ENCODE measurements around the gene COA7. TPM values are rescaled to one million over a fixed set of nuclear protein-coding genes. Genes with fewer than 3 reads are reported as not detected.
"Not testable (repeated sequence)": the region's sequence is repeated elsewhere in the genome, so short reads cannot be mapped to it uniquely, and the experiment has no call there.

The COA7 gene
- total and polyA plus RNA-seq, 2 donors from 2014 or later = 12.2 to 19.1 TPM

- no peak for TF ChIP-seq CTCF (IDR thresholded peaks at IDR 0.05; ENCODE audit: borderline replicate concordance, extremely low read depth, insufficient read depth)
- Histone ChIP-seq H3K36me3 (ENCODE audit: control insufficient read depth in 2 of 3, insufficient read depth in 3 of 3, low read length in 3 of 3) (no peaks in the 10 kb centered on the region), H3K27me3 (ENCODE audit: control insufficient read depth, insufficient read depth, low read length) (no peaks in the 10 kb centered on the region), H3K4me3 (ENCODE audit: low read length in 3 of 3) (peak overlapping the region; percentile 66 to 84 (median 73)), H3K9me3 (ENCODE audit: control insufficient read depth in 2 of 3, insufficient read depth in 1 of 3, low read length in 3 of 3) (no peaks in the 10 kb centered on the region), H3K27ac (ENCODE audit: low read depth in 2 of 2, low read length in 2 of 2) (peak overlapping the region; percentile 84 to 95), H3K9ac (ENCODE audit: low read length in 3 of 3) (peak overlapping the region; percentile 68 to 94 (median 89)), H3K4me1 (ENCODE audit: control insufficient read depth in 2 of 3, insufficient read depth in 2 of 3, low read depth in 1 of 3, low read length in 3 of 3) (peaks cover 0 to 12% (median 8%) of the 10 kb centered on the region in 3 donors)
- FAIRE-seq = no peak
- intact Hi-C loops (cut with DNase I) = no loop called here
- DNase-seq = peak; percentile 92 to 97 (median 94)
Observed at GRCh38 chr1:52702886-52703787, 5.0 kb upstream of the COA7 start.

GRCh38 chr1:52695627-52696026 is 2.5 kb downstream of the COA7 start:
- Histone ChIP-seq H3K4me3 (ENCODE audit: low read length in 3 of 3) (no peak overlapping the region), H3K27ac (ENCODE audit: low read depth in 2 of 2, low read length in 2 of 2) (no peak overlapping the region), H3K4me1 (ENCODE audit: control insufficient read depth in 2 of 3, insufficient read depth in 2 of 3, low read depth in 1 of 3, low read length in 3 of 3) (peaks cover 0 to 7% (median 6%) of the 10 kb centered on the region in 3 donors), H3K9me3 (ENCODE audit: control insufficient read depth in 2 of 3, insufficient read depth in 1 of 3, low read length in 3 of 3) (no peaks in the 10 kb centered on the region), H3K27me3 (ENCODE audit: control insufficient read depth, insufficient read depth, low read length) (no peaks in the 10 kb centered on the region), H3K9ac (ENCODE audit: low read length in 3 of 3) (no peak overlapping the region), H3K36me3 (ENCODE audit: control insufficient read depth in 2 of 3, insufficient read depth in 3 of 3, low read length in 3 of 3) (peaks cover 0 to 9% (median 5%) of the 10 kb centered on the region in 3 donors)
- DNase-seq (no peak), FAIRE-seq (no peak)
- intact Hi-C loops (cut with DNase I) = no loop called here
- TF ChIP-seq CTCF (IDR thresholded peaks at IDR 0.05; ENCODE audit: borderline replicate concordance, extremely low read depth, insufficient read depth) = no peak

- no peak overlapping the region for H3K27ac ChIP-seq (ENCODE audit: low read depth in 2 of 2, low read length in 2 of 2)
- no peak for DNase-seq
- H3K9me3 ChIP-seq (ENCODE audit: control insufficient read depth in 2 of 3, insufficient read depth in 1 of 3, low read length in 3 of 3) = no peaks in the 10 kb centered on the region
- H3K9ac ChIP-seq (ENCODE audit: low read length in 3 of 3) = no peak overlapping the region
- no peak overlapping the region for H3K4me3 ChIP-seq (ENCODE audit: low read length in 3 of 3)
- FAIRE-seq = no peak
- H3K4me1 ChIP-seq (ENCODE audit: control insufficient read depth in 2 of 3, insufficient read depth in 2 of 3, low read depth in 1 of 3, low read length in 3 of 3) = peaks cover 0 to 6% (median 5%) of the 10 kb centered on the region in 3 donors
- no peak for TF ChIP-seq CTCF (IDR thresholded peaks at IDR 0.05; ENCODE audit: borderline replicate concordance, extremely low read depth, insufficient read depth)
- no peaks in the 10 kb centered on the region for H3K27me3 ChIP-seq (ENCODE audit: control insufficient read depth, insufficient read depth, low read length)
- intact Hi-C loops (cut with DNase I) = no loop called here
- peaks cover 0 to 9% (median 5%) of the 10 kb centered on the region in 3 donors for H3K36me3 ChIP-seq (ENCODE audit: control insufficient read depth in 2 of 3, insufficient read depth in 3 of 3, low read length in 3 of 3)
Observed at GRCh38 chr1:52693843-52694242, 4.3 kb downstream of the COA7 start.

- DNase-seq; H3K27me3 ChIP-seq (ENCODE audit: control insufficient read depth, insufficient read depth, low read length); H3K4me3 ChIP-seq (ENCODE audit: low read length in 3 of 3); H3K27ac ChIP-seq (ENCODE audit: low read depth in 2 of 2, low read length in 2 of 2); H3K9me3 ChIP-seq (ENCODE audit: control insufficient read depth in 2 of 3, insufficient read depth in 1 of 3, low read length in 3 of 3); H3K4me1 ChIP-seq (ENCODE audit: control insufficient read depth in 2 of 3, insufficient read depth in 2 of 3, low read depth in 1 of 3, low read length in 3 of 3); intact Hi-C loops (cut with DNase I); H3K9ac ChIP-seq (ENCODE audit: low read length in 3 of 3); FAIRE-seq: not testable (repeated sequence)
- H3K36me3 ChIP-seq (ENCODE audit: control insufficient read depth in 2 of 3, insufficient read depth in 3 of 3, low read length in 3 of 3) = peaks cover 0 to 11% (median 5%) of the 10 kb centered on the region in 3 donors
Observed at GRCh38 chr1:52693351-52693750, 4.8 kb downstream of the COA7 start.

Data from kidney (tissue), 14 donors.